HepG2 (cell line): ENCODE measurements around the gene FAR1. TPM values are rescaled to one million over a fixed set of nuclear protein-coding genes. Genes with fewer than 3 reads are reported as not detected.

Experiments
- ATAC-seq: fragments of 200-7000 bp; cut with Tn5 transposase; 3 replicates; pipeline ENCODE4 v1.9.1; 2020; ENCODE audit warnings: mild to moderate bottlenecking, moderate library complexity
- BruUV-seq: library from RNA; stranded (reverse); fragments of 400-500 nt; replicated peaks from 2 replicates; lab custom pipeline; 2021; lab: Mats Ljungman, UMichigan
- CTCF ChIA-PET: fragments of 300-600 bp; formaldehyde crosslinking; extraction: SDS; loops from one replicate; lab custom pipeline; 2021; ENCODE audit warnings: low total read pairs, inconsistent platforms, low intra/inter-chr PET ratio; lab: Yijun Ruan, JAX
- POLR2A ChIA-PET: fragments of 350-600 bp; sonication (Branson Sonifier 250); formaldehyde crosslinking; loops from one replicate; lab custom pipeline; 2020; ENCODE audit warnings: antibody characterized with exemption, inconsistent platforms; lab: Yijun Ruan, JAX
- DNase-seq: peaks from one replicate; pipeline ENCODE4 v3.0.0-alpha.2; 2015; ENCODE audit warnings: low spot score
- FAIRE-seq: peaks from 3 replicates; lab custom pipeline; 2011; peaks lifted over from hg19 to GRCh38; lab: Jason Lieb, UNC
- H2AFZ ChIP-seq: one replicate; pipeline ENCODE4 v1.6.1; 2011; ENCODE audit warnings: low read length, inconsistent platforms
- H3K27ac ChIP-seq: fragments of 300-600 bp; 3 replicates; pipeline ENCODE4 v1.8.0; 2011; ENCODE audit warnings: mixed run types, mild to moderate bottlenecking, mixed read lengths, low read length, inconsistent platforms; ENCODE audit not compliant: insufficient read depth; ENCODE audit errors: extremely low read length
- H3K27me3 ChIP-seq, 2 experiments: fragments of 200-600 bp in 1 of 2; 2 replicates in 1 of 2; 3 replicates in 1 of 2; pipeline versions ENCODE4 v1.6.0 to v1.8.0; 2011; ENCODE audit warnings: low read length in 2 of 2, mild to moderate bottlenecking in 2 of 2, moderate library complexity in 2 of 2, inconsistent platforms in 1 of 2; ENCODE audit not compliant: insufficient read depth in 2 of 2, control insufficient read depth in 1 of 2
- H3K36me3 ChIP-seq, 2 experiments: fragments of 200-600 bp in 1 of 2; replicated peaks in 1 of 2; 2 replicates in 1 of 2; 3 replicates in 1 of 2; pipeline versions ENCODE4 v1.5.1 to v1.8.0; 2011; ENCODE audit warnings: low read length in 2 of 2, inconsistent platforms in 1 of 2; ENCODE audit not compliant: insufficient read depth in 2 of 2, control insufficient read depth in 1 of 2
- H3K4me1 ChIP-seq: 2 replicates; pipeline ENCODE4 v1.5.1; 2012; ENCODE audit warnings: low read length, inconsistent platforms; ENCODE audit not compliant: insufficient read depth
- H3K4me2 ChIP-seq: 2 replicates; pipeline ENCODE4 v1.6.0; 2011; ENCODE audit warnings: low read depth, low read length, inconsistent platforms
- H3K4me3 ChIP-seq, 3 experiments: fragments of 200-600 bp in 1 of 3; sonication (generic), shearing (Covaris generic) in 1 of 3; replicated peaks in 1 of 3; 2 replicates each; pipeline ENCODE4 v1.5.1; 2011 to 2016; ENCODE audit warnings: low read length in 3 of 3, inconsistent platforms in 2 of 3, low read depth in 2 of 3, mild to moderate bottlenecking in 2 of 3, control low read depth in 1 of 3, mixed read lengths in 1 of 3; ENCODE audit not compliant: insufficient read depth in 1 of 3
- H3K79me2 ChIP-seq: one replicate; pipeline ENCODE4 v1.6.1; 2011; ENCODE audit warnings: low read length, inconsistent platforms; ENCODE audit not compliant: insufficient read depth
- H3K9ac ChIP-seq: 2 replicates; pipeline ENCODE4 v1.6.0; 2011; ENCODE audit warnings: mild to moderate bottlenecking, low read depth, low read length, inconsistent platforms; ENCODE audit not compliant: insufficient read depth
- H3K9me3 ChIP-seq: 2 replicates; pipeline ENCODE4 v1.5.1; 2012; ENCODE audit warnings: mild to moderate bottlenecking, low read length
- H4K20me1 ChIP-seq: 2 replicates; pipeline ENCODE4 v1.6.0; 2011; ENCODE audit warnings: inconsistent platforms, mild to moderate bottlenecking, low read length, moderate library complexity; ENCODE audit not compliant: insufficient read depth
- AKAP8 ChIP-seq: sonication (generic); formaldehyde crosslinking; IDR thresholded peaks from 2 replicates; pipeline ENCODE4 v1.5.1; 2020; ENCODE audit warnings: mild to moderate bottlenecking, missing genetic modification reagents
- FLYWCH1 ChIP-seq: sonication (generic); formaldehyde crosslinking; IDR thresholded peaks from 2 replicates; pipeline ENCODE4 v1.8.1; 2023; ENCODE audit warnings: mild to moderate bottlenecking, missing genetic modification reagents
- HMGA1 ChIP-seq: sonication (generic); formaldehyde crosslinking; conservative IDR thresholded peaks from 2 replicates; pipeline ENCODE4 v1.4.0; 2020; ENCODE audit warnings: missing genetic modification reagents
- TBX3 ChIP-seq: fragments of 450-650 bp; IDR thresholded peaks from 2 replicates; pipeline ENCODE4 v1.6.1; 2017; ENCODE audit warnings: antibody characterized with exemption, mild to moderate bottlenecking, inconsistent platforms, borderline replicate concordance
- ZBTB26 ChIP-seq: IDR thresholded peaks from 2 replicates; pipeline ENCODE4 v1.6.1; 2016; ENCODE audit warnings: missing compliant biosample characterization, missing genetic modification reagents, borderline replicate concordance
- ZBTB40 ChIP-seq, 2 experiments: fragments of 450-650 bp in 1 of 2; sonication (generic) in 1 of 2; formaldehyde crosslinking in 1 of 2; IDR thresholded peaks; 2 replicates each; pipeline versions ENCODE4 v1.6.1 to v1.8.0; 2016 to 2022; ENCODE audit warnings: antibody characterized with exemption in 1 of 2, mild to moderate bottlenecking in 1 of 2, missing genetic modification reagents in 1 of 2
- ZIK1 ChIP-seq: sonication (generic); formaldehyde crosslinking; IDR thresholded peaks from 2 replicates; pipeline ENCODE4 v1.5.0; 2020; ENCODE audit warnings: mild to moderate bottlenecking, low read depth, missing genetic modification reagents, borderline replicate concordance
- ZNF136 ChIP-seq: sonication (generic); formaldehyde crosslinking; IDR thresholded peaks from 2 replicates; pipeline ENCODE4 v1.8.1; 2022; ENCODE audit warnings: low read depth, mild to moderate bottlenecking, moderate library complexity, missing genetic modification reagents
- ZNF17 ChIP-seq: sonication (generic); formaldehyde crosslinking; IDR thresholded peaks from 2 replicates; pipeline ENCODE4 v1.5.0; 2020; ENCODE audit warnings: mild to moderate bottlenecking, missing genetic modification reagents
- ZNF282 ChIP-seq: fragments of 450-650 bp; IDR thresholded peaks from 2 replicates; pipeline ENCODE4 v1.6.1; 2018; ENCODE audit not compliant: partially characterized antibody
- ZNF563 ChIP-seq: sonication (generic); formaldehyde crosslinking; IDR thresholded peaks from 2 replicates; pipeline ENCODE4 v1.8.0; 2022; ENCODE audit warnings: mild to moderate bottlenecking, moderate library complexity, missing genetic modification reagents
- ZNF777 ChIP-seq: sonication (generic); formaldehyde crosslinking; IDR thresholded peaks from 2 replicates; pipeline ENCODE4 v1.4.0; 2020; ENCODE audit warnings: missing genetic modification reagents
- WGBS: methylation state at CpG from one replicate; pipeline ENCODE4 v1.1.6; 2017; ENCODE audit warnings: low lambda C conversion rate; 5-methylcytosine and 5-hydroxymethylcytosine counted together
- in situ Hi-C: cut with HindIII; loops from 2 replicates; pipeline ENCODE4 v1.10.0; 2017; ENCODE audit warnings: low pct_unique_long_range_greater_than_20kb; ENCODE audit not compliant: extremely low pct_ligation_motif_present
- intact Hi-C: fragments of 100-400 bp; cut with micrococcal nuclease; formaldehyde crosslinking; loops from one replicate; pipeline ENCODE4 v1.10.0; 2022; ENCODE audit not compliant: unreplicated experiment
- polyA plus RNA-seq, 8 experiments: library from polyadenylated mRNA; depleted of rRNA in 3 of 8; stranded (reverse) in 7 of 8; unstranded in 1 of 8; fragments of >200 nt; fragmentation: Illumina TruSeq in 4 of 8; extraction: Trizol in 4 of 8; gene quantifications; 2 replicates each; pipeline versions ENCODE4 v1.2.1 to v1.2.3, GENCODE V29; 2011 to 2016; ENCODE audit warnings: low read depth in 4 of 8, missing spikeins in 1 of 8, mixed read lengths in 1 of 8; ENCODE audit not compliant: insufficient read depth in 1 of 8
- total RNA-seq, 5 experiments: library from RNA; depleted of rRNA; stranded (reverse); fragments of >200 nt; fragmentation: Illumina TruSeq; extraction: Trizol; gene quantifications; 2 replicates each; pipeline ENCODE4 v1.2.3, GENCODE V29; 2016; ENCODE audit warnings: low read depth in 1 of 5

Gene FAR1
- total and polyA plus RNA-seq, 2 of the 13 experiments (the other 11 are each of a cell fraction or from before 2014, with no cell fraction given) = 0.40 to 0.95 TPM

- WGBS = 25% methylated on average over 1 of the region's 1 CpG
- Histone ChIP-seq H3K4me1 (no peaks in the 10 kb centered on the region), H3K4me3 (no peak overlapping the region), H3K27me3 (no peaks in the 10 kb centered on the region; a peak in 1 of 5 replicates), H2AFZ (no peak overlapping the region), H3K9me3 (no peaks in the 10 kb centered on the region), H3K36me3 (no peaks in the 10 kb centered on the region), H3K27ac (no peak overlapping the region), H3K9ac (no peak overlapping the region), H4K20me1 (no peaks in the 10 kb centered on the region), H3K79me2 (no peaks in the 10 kb centered on the region), H3K4me2 (no peak overlapping the region)
- ChIA-PET POLR2A (no interaction called here), CTCF (no interaction called here)
- intact Hi-C loops = no loop called here
- in situ Hi-C loops = no loop called here
- FAIRE-seq (no peak), ATAC-seq (no peak), DNase-seq (no peak)
- BruUV-seq = no TSS peak
- no peak for TF ChIP-seq ZIK1
- TF ChIP-seq ZNF136 (CRISPR knock-in tag) = no peak
- no peak for TF ChIP-seq ZBTB40 (IDR thresholded peaks at IDR 0.05)
- no peak for TF ChIP-seq ZBTB40 (CRISPR knock-in tag; IDR thresholded peaks at IDR 0.05)
- TF ChIP-seq FLYWCH1 (CRISPR knock-in tag) = no peak
- TF ChIP-seq ZNF17 = no peak
- no peak for TF ChIP-seq ZBTB26 (CRISPR knock-in tag)
- no peak for TF ChIP-seq HMGA1 (CRISPR knock-in tag)
- TF ChIP-seq ZNF777 (CRISPR knock-in tag) = no peak
- no peak for TF ChIP-seq AKAP8 (CRISPR knock-in tag)
- no peak for TF ChIP-seq ZNF563 (CRISPR knock-in tag)
- no peak for TF ChIP-seq TBX3
- no peak for TF ChIP-seq ZNF282
Observed at GRCh38 chr11:13775471-13775870, 107.0 kb downstream of the FAR1 start.
